A204.1 (cell line): ENCODE data around the gene HEATR1.

Experiments
- FAIRE-seq: peaks from 2 replicates; lab custom pipeline; 2012; peaks lifted over from hg19 to GRCh38; lab: Jason Lieb, UNC

Gene HEATR1

DNA sequence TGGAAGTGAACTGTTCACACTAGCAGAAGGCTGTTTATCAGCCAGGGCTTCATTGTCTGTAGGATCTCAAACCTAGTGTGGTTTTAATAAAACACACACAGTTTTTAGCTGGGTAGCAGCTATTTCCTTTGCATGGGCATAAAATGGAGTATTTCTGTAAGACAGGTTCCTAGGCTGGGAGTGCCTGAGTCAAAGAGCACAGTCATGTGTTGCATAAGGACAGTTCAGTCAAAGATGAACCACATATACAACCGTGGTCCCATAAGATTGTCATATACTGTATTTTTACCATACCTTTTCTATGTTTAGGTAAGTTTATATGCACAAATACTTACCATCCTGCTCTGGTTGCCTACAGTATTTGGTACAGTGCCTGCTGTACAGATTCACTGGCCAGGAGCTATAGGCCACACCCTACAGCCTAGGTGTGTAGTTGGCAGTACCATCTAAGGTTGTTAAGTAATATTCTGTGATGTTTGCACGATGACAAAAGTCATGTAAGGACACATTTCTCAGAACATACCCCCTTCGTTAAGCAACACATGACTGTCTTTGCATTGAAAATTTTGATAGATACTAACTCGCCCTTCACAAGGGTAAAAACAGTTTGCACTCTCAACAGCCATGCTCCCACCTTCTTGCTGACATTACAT lies 63.4 kb downstream of the HEATR1 start:
- FAIRE-seq, result no peak

- no peak for FAIRE-seq
These were observed 67.8 kb downstream of the HEATR1 start for GRCh38 chr1:236536540-236536939.

GRCh38 chr1:236535662-236536161 lies 68.6 kb downstream of the HEATR1 start:
- no peak for FAIRE-seq

GRCh38 chr1:236535190-236535589 lies 69.1 kb downstream of the HEATR1 start:
- no peak for FAIRE-seq

DNA sequence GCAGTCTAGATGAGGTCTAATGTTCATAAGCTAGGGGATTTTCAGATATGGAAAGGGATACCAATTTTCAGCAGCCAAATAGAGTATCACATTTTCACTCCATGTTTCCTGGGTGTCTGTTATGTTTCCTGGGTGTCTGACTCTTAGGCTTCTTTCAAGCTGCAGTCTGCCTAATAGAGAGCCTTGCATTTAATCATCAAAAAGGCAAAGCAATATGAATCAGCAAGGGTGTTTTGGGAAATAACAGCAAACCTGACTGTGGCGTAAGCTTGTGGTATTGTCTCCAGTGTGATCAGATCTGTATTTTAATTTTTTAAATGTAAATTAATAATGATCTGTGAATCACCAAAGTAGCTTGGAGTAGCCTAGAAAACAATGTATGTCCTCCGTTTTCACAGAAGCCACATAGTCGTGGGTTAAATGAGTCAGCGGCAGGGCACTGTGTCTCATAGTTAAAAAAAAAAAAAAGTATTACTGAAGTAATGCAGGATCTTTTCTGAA lies 70.1 kb downstream of the HEATR1 start:
- FAIRE-seq, result no peak

DNA sequence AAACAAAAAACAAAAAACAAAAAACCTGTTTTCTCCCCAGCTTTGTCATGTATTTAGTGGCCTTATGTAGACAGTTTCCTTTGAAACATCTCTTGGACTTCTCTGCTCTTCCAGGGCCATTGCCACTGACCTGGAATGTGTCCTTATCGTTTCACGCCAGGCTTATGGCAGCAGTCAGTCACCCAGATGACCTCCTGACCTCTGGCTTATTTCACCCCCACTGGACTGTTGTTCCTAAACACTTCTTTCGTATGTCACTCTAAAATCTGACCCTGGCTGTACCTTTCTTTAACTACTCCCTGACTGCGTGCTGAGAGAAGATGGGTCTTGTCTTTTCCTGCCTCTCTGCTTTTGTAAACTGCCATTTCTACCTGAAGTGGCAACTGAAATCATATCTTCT lies 71.5 kb downstream of the HEATR1 start:
- no peak for FAIRE-seq

DNA sequence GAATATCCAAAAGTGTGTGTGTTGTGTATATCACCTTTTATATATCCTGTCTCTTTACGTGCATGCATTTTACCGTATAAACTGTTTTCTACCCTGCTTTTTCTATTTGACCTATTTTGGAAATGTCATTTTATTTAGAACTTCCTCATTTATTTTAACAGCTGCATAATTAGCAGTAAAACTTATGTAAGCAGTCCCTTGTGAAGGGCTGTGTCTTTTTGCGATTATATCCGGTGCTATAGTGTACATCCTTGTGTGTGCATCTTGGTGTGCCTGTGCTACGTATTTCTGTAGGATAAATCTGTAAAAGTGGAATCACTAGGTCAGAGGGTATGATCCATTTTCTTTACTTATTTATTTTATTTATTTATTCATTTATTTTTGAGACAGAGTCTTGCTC lies 73.4 kb downstream of the HEATR1 start:
- FAIRE-seq, result no peak

DNA sequence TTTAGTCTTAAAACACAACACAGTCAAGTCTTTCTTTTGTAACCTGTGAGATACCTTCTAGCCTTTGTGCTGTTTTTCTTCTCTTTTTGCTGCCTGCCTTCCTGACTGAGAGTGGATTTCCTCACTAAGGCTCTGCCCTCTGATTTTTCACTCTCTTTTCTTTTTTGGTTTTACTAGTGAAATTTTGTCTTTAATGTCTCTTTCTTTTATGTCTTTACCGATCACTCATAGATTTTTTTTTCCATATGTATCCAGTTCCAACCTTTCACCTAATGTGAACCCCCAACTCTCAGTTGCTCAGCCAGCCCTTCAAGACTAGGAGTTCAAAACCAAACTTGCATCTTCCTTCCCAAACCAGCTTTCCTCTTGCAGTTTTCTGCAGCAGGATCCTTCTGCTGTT lies 74.0 kb downstream of the HEATR1 start:
- FAIRE-seq, result no peak

DNA sequence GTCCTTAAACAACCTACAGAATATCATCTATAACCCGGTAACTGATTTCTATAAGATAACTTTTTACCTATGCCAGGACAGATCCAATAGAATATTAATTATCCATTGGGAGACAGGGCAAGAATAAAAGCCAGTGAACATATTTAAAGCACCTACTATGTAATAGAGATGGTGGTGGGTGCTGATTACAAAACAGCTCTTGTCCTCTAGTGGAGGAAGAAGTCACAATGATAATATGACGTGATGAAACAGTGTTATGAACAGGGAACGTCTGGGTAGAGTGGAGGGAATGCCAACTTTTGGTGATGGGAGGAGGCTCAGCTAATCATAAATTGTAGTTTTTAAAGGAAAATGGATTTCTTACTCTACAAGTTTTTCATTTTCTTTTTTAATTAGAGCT lies 78.2 kb downstream of the HEATR1 start:
- FAIRE-seq, result no peak

- FAIRE-seq, result no peak
These were observed 79.5 kb downstream of the HEATR1 start for GRCh38 chr1:236524895-236525184.

GRCh38 chr1:236524142-236524894 lies 80.0 kb downstream of the HEATR1 start:
- FAIRE-seq, result no peak

GRCh38 chr1:236523704-236524141 lies 80.6 kb downstream of the HEATR1 start, which contains the start of gene LGALS8:
Gene LGALS8, plus strand, starts transcription at chr1:236523982. Its CDS starts 2,089 bp downstream, at chr1:236526071.
- FAIRE-seq, result no peak

DNA sequence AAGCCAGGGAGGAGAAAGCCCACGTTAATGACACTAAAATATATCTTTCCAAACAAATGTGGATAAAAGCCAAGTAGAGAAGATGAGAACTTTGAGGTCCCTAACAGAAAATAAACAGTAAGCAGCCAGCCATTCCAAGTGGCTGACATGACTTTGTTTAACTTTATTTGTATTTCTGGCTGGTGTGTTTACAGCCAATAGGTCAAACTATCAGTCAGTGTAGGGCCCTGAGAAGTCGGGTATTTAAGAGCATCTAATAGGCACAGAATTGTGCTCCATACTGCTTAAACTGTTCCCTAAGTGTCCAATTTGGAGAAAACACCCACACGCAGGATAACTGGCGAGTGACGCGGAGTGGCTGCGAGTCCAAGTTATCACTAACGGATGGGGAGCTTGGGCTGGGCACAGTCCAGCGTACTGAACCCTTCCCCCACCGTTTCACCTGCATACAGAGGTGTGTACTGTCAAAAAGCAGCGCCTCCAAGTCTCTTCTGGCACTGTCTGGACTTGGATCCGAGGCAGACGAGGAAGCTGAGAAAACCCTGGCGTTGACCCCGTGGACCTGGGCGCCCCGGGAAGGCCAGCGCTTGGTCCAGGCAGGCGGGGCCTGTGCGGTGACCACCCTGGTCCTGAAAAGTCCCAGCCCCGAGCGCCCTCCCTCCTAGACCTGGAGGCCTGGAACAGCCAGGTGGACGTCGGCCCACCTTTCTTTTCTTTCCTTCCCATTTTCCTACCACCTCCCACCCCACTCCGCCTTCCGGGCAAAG lies 81.2 kb downstream of the HEATR1 start:
- FAIRE-seq, result no peak

DNA sequence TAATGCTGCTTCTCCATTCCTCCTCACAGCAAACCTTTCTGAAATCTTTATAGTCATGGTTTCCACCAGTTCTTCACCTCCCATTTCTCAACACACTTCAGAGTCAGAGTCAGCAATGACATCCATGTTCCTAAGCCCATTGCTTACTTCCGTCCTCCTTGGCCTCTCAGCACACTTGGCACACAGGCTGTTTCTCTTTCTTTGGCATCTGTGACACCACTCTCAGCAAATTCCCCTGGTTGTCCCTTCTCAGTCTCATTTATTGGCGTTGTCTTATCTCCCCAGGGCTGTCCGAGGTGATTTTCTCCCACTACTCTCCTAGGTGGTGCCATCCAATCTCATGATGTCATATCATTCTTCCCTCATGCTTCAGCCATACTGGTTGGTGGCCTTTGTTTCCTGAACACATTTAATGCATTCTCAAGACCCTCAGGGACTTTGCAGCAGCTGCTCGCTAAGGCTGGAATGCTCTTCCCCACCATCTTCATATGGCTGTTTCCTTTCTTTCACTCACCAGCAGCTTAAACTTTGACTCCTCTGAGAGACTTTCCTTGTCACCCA lies 83.8 kb downstream of the HEATR1 start:
- FAIRE-seq, result no peak

DNA sequence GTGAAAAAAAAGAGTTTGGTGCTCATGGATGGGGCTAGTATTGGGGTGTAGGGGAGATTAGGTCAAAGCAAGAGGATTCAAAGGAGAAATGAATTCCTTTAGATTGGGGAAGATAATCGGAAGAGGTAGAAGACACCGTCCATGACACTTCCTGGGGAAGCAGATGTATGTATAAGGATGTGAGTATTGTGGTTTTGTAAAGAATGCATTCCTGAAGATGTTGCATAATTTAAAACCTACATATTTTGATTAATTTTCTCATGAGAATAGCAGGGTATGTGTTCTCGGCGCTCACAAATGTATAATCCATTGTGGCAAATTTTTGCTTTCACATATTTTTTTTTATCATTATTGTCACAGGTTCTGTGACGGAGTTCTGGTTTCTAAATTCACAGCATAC lies 86.0 kb downstream of the HEATR1 start:
- FAIRE-seq, result no peak

GRCh38 chr1:236516929-236517704 lies 87.2 kb downstream of the HEATR1 start:
- FAIRE-seq, result no peak

DNA sequence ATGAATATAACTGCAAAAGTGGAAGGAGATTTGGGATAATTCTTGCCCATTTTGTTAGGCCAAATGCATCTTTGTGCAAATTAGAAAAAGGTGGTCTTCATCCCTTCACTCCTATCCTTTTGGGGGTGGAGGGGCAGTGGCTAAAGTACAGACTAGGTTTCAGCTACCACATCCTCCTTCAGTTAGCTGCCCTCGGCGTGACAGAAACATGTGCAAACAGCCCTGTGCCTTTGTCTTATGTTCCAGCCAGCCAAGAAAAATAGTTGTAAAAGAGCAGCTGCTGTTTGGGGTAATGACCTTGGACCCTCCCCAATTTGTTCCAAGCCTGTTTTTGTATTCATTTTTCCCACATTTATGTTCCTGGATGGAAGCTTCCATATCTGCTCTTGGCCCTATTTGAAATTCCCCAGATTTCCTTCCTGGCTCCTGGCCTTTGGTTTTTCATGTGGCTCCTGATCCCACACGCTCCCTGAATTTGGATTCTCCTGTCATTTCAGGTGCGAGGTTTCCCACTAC lies 88.8 kb downstream of the HEATR1 start:
- no peak for FAIRE-seq

- no peak for FAIRE-seq
These were observed 89.4 kb downstream of the HEATR1 start for GRCh38 chr1:236514703-236515442.

GRCh38 chr1:236511735-236512418 lies 92.4 kb downstream of the HEATR1 start:
- FAIRE-seq, result no peak
